Activated CD4-positive, CD25-positive, alpha-beta regulatory T cell treated with anti-CD3 and anti-CD28 coated beads, Interleukin-2, amount 50 U/mL, for 16 hours (primary cell): ENCODE data around the gene PLGRKT.

Experiments used
- DNase-seq: peaks from one replicate; pipeline ENCODE4 v3.0.0-alpha.2; 2020; ENCODE audit warnings: low read depth, low spot score

The PLGRKT gene

GRCh38 chr9:5315187-5315923, 122.4 kb downstream of the PLGRKT start:
- no peak for DNase-seq

GRCh38 chr9:5310851-5311250, 126.9 kb downstream of the PLGRKT start:
- DNase-seq: no peak
